Measurements from ENCODE around the gene SENP6.

The SENP6 gene

GRCh38 chr6:75605635-75606034, 4.0 kb downstream of the SENP6 start:
- Histone ChIP-seq H3K4me1 (ENCODE audit: control insufficient read depth, insufficient read depth, low read length) (peaks cover 7% of the 10 kb centered on the region), H3K36me3 (ENCODE audit: control insufficient read depth, insufficient read depth, low read length) (no peaks in the 10 kb centered on the region), H3K4me3 (ENCODE audit: insufficient read depth, low read depth, low read length) (no peak overlapping the region), H3K9me3 (ENCODE audit: control insufficient read depth, low read length) (no peaks in the 10 kb centered on the region), H3K27ac (ENCODE audit: insufficient read depth, low read depth, low read length, poor library complexity, severe bottlenecking) (no peak overlapping the region), H3K27me3 (ENCODE audit: control insufficient read depth, insufficient read depth, low read length, poor library complexity, severe bottlenecking) (no peaks in the 10 kb centered on the region)
- 99% methylated on average over 4 of the region's 4 CpGs for WGBS, 2 experiments

GRCh38 chr6:75608304-75608703, 6.6 kb downstream of the SENP6 start:
- H3K27me3 ChIP-seq (ENCODE audit: control insufficient read depth, insufficient read depth, low read length, poor library complexity, severe bottlenecking): no peaks in the 10 kb centered on the region
- no peak overlapping the region for H3K27ac ChIP-seq (ENCODE audit: insufficient read depth, low read depth, low read length, poor library complexity, severe bottlenecking)
- peaks cover 4% of the 10 kb centered on the region for H3K4me1 ChIP-seq (ENCODE audit: control insufficient read depth, insufficient read depth, low read length)
- no peak overlapping the region for H3K4me3 ChIP-seq (ENCODE audit: insufficient read depth, low read depth, low read length)
- WGBS, 2 experiments: 94% methylated on average over 3 of the region's 3 CpGs
- no peaks in the 10 kb centered on the region for H3K36me3 ChIP-seq (ENCODE audit: control insufficient read depth, insufficient read depth, low read length)
- H3K9me3 ChIP-seq (ENCODE audit: control insufficient read depth, low read length): no peaks in the 10 kb centered on the region

GRCh38 chr6:75608956-75609533, 7.4 kb downstream of the SENP6 start:
- no peak overlapping the region for H3K4me3 ChIP-seq (ENCODE audit: insufficient read depth, low read depth, low read length)
- peaks cover 4% of the 10 kb centered on the region for H3K4me1 ChIP-seq (ENCODE audit: control insufficient read depth, insufficient read depth, low read length)
- no peaks in the 10 kb centered on the region for H3K27me3 ChIP-seq (ENCODE audit: control insufficient read depth, insufficient read depth, low read length, poor library complexity, severe bottlenecking)
- H3K27ac ChIP-seq (ENCODE audit: insufficient read depth, low read depth, low read length, poor library complexity, severe bottlenecking): no peak overlapping the region
- 84% methylated on average over 3 to 4 of the region's 4 CpGs for WGBS, 2 experiments
- no peaks in the 10 kb centered on the region for H3K9me3 ChIP-seq (ENCODE audit: control insufficient read depth, low read length)
- H3K36me3 ChIP-seq (ENCODE audit: control insufficient read depth, insufficient read depth, low read length): no peaks in the 10 kb centered on the region

GRCh38 chr6:75609639-75610590, 8.2 kb downstream of the SENP6 start:
- Histone ChIP-seq H3K4me1 (ENCODE audit: control insufficient read depth, insufficient read depth, low read length) (peaks cover 4% of the 10 kb centered on the region), H3K27ac (ENCODE audit: insufficient read depth, low read depth, low read length, poor library complexity, severe bottlenecking) (no peak overlapping the region)
- WGBS, 2 experiments: 85 to 88% methylated on average over 6 of the region's 6 CpGs

GRCh38 chr6:75611011-75611701, 9.5 kb downstream of the SENP6 start:
- Histone ChIP-seq H3K4me1 (ENCODE audit: control insufficient read depth, insufficient read depth, low read length) (peaks cover 4% of the 10 kb centered on the region), H3K27me3 (ENCODE audit: control insufficient read depth, insufficient read depth, low read length, poor library complexity, severe bottlenecking) (no peaks in the 10 kb centered on the region), H3K4me3 (ENCODE audit: insufficient read depth, low read depth, low read length) (no peak overlapping the region), H3K36me3 (ENCODE audit: control insufficient read depth, insufficient read depth, low read length) (no peaks in the 10 kb centered on the region), H3K9me3 (ENCODE audit: control insufficient read depth, low read length) (no peaks in the 10 kb centered on the region), H3K27ac (ENCODE audit: insufficient read depth, low read depth, low read length, poor library complexity, severe bottlenecking) (no peak overlapping the region)
- WGBS, 2 experiments: 96% methylated on average over 2 of the region's 2 CpGs

More at GRCh38 chr6:75609639-75610590, 8.2 kb downstream of the SENP6 start:
- H3K27me3 ChIP-seq (ENCODE audit: control insufficient read depth, insufficient read depth, low read length, poor library complexity, severe bottlenecking): no peaks in the 10 kb centered on the region
- no peak overlapping the region for H3K4me3 ChIP-seq (ENCODE audit: insufficient read depth, low read depth, low read length)
- no peaks in the 10 kb centered on the region for H3K36me3 ChIP-seq (ENCODE audit: control insufficient read depth, insufficient read depth, low read length)
- no peaks in the 10 kb centered on the region for H3K9me3 ChIP-seq (ENCODE audit: control insufficient read depth, low read length)

GRCh38 chr6:75611702-75612375, 10.2 kb downstream of the SENP6 start:
- 94 to 96% methylated on average over 5 of the region's 5 CpGs for WGBS, 2 experiments
- H3K36me3 ChIP-seq (ENCODE audit: control insufficient read depth, insufficient read depth, low read length): no peaks in the 10 kb centered on the region
- H3K9me3 ChIP-seq (ENCODE audit: control insufficient read depth, low read length): no peaks in the 10 kb centered on the region
- no peak overlapping the region for H3K4me3 ChIP-seq (ENCODE audit: insufficient read depth, low read depth, low read length)
- H3K27ac ChIP-seq (ENCODE audit: insufficient read depth, low read depth, low read length, poor library complexity, severe bottlenecking): no peak overlapping the region
- H3K27me3 ChIP-seq (ENCODE audit: control insufficient read depth, insufficient read depth, low read length, poor library complexity, severe bottlenecking): no peaks in the 10 kb centered on the region
- peaks cover 4% of the 10 kb centered on the region for H3K4me1 ChIP-seq (ENCODE audit: control insufficient read depth, insufficient read depth, low read length)

DNA sequence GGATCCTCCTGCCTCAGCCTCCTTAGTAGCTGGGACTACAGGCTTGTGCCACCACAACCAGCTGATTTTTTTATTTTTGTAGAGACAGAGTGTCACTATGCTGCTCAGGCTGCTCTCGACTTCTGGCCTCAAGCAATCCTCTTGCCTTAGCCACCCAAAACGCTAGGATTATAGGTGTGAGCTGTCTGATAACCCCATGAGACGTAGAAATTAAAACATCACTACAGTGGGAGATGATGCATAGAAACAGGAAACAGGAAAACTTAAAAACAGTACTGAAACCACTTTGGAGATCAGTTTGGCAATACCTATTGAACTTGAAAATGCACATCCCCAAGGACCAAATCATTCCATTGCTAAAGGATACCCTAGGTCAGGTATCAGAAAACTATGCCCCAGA, 10.8 kb downstream of the SENP6 start:
- H3K27me3 ChIP-seq (ENCODE audit: control insufficient read depth, insufficient read depth, low read length, poor library complexity, severe bottlenecking): no peaks in the 10 kb centered on the region
- H3K9me3 ChIP-seq (ENCODE audit: control insufficient read depth, low read length): no peaks in the 10 kb centered on the region
- H3K4me1 ChIP-seq (ENCODE audit: control insufficient read depth, insufficient read depth, low read length): peaks cover 4% of the 10 kb centered on the region
- H3K27ac ChIP-seq (ENCODE audit: insufficient read depth, low read depth, low read length, poor library complexity, severe bottlenecking): no peak overlapping the region
- no peak overlapping the region for H3K4me3 ChIP-seq (ENCODE audit: insufficient read depth, low read depth, low read length)
- no peaks in the 10 kb centered on the region for H3K36me3 ChIP-seq (ENCODE audit: control insufficient read depth, insufficient read depth, low read length)
- 97 to 100% methylated on average over 3 of the region's 3 CpGs for WGBS, 2 experiments

DNA sequence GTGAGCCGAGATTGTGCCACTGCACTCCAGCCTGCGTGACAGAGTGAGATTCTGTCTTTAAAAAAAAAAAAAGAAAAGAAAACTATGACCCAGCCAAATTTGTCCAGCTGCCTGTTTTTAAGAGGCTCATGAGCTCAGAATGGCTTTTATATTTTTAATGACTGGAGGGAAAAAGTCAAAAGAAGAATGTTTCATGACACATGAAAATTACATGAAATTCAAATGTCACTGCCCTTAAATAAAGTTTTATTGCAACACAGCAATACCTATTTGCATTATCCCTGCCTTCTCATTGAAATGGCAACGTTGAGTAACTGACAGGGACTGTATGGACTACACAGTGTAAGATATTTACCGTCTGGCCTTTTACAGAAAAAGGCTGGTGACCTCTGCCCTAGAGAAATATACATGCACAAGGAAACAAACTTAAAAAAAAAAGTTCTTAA, 11.4 kb downstream of the SENP6 start:
- peaks cover 4% of the 10 kb centered on the region for H3K4me1 ChIP-seq (ENCODE audit: control insufficient read depth, insufficient read depth, low read length)
- no peaks in the 10 kb centered on the region for H3K9me3 ChIP-seq (ENCODE audit: control insufficient read depth, low read length)
- H3K27ac ChIP-seq (ENCODE audit: insufficient read depth, low read depth, low read length, poor library complexity, severe bottlenecking): no peak overlapping the region
- no peak overlapping the region for H3K4me3 ChIP-seq (ENCODE audit: insufficient read depth, low read depth, low read length)
- no peaks in the 10 kb centered on the region for H3K27me3 ChIP-seq (ENCODE audit: control insufficient read depth, insufficient read depth, low read length, poor library complexity, severe bottlenecking)
- WGBS, 2 experiments: 90 to 95% methylated on average over 4 of the region's 4 CpGs
- no peaks in the 10 kb centered on the region for H3K36me3 ChIP-seq (ENCODE audit: control insufficient read depth, insufficient read depth, low read length)

GRCh38 chr6:75618437-75618836, 16.8 kb downstream of the SENP6 start:
- Histone ChIP-seq H3K9me3 (ENCODE audit: control insufficient read depth, low read length) (no peaks in the 10 kb centered on the region), H3K27ac (ENCODE audit: insufficient read depth, low read depth, low read length, poor library complexity, severe bottlenecking) (no peak overlapping the region), H3K27me3 (ENCODE audit: control insufficient read depth, insufficient read depth, low read length, poor library complexity, severe bottlenecking) (no peaks in the 10 kb centered on the region), H3K4me1 (ENCODE audit: control insufficient read depth, insufficient read depth, low read length) (no peaks in the 10 kb centered on the region), H3K36me3 (ENCODE audit: control insufficient read depth, insufficient read depth, low read length) (no peaks in the 10 kb centered on the region), H3K4me3 (ENCODE audit: insufficient read depth, low read depth, low read length) (no peak overlapping the region)
- 100% methylated on average over 1 of the region's 1 CpG; no CpG with 5 or more reads in 1 of the 2 experiments for WGBS, 2 experiments

Measured in ectodermal cell (in vitro differentiated cells).